SIG-M5 treated with dmso at 0.1 percent for 504 hours (cell line): Measurements from ENCODE around the gene OR2A12.
"Not testable (repeated sequence)": the region's sequence is repeated elsewhere in the genome, so short reads cannot be mapped to it uniquely, and the experiment has no call there.

ENCODE experiments used
- DNase-seq: peaks from one replicate; lab custom pipeline; 2025; ENCODE audit not compliant: unreplicated experiment; lab: John Stamatoyannopoulos, UW

The OR2A12 gene

GRCh38 chr7:144085978-144086377 lies at the start of gene OR2A12:
TSS of gene OR2A12 (plus strand) at chr7:144086278. CDS start at chr7:144095108, 8,830 bp downstream.
- DNase-seq, result no peak

GRCh38 chr7:144036302-144036885 lies 49.7 kb upstream of the OR2A12 start:
- DNase-seq, result no peak

GRCh38 chr7:144037414-144038035 lies 48.6 kb upstream of the OR2A12 start:
- DNase-seq, result no peak

GRCh38 chr7:144038887-144039286 lies 47.2 kb upstream of the OR2A12 start:
- no peak for DNase-seq

- DNase-seq, result no peak
Observed at GRCh38 chr7:144048648-144049047, 37.4 kb upstream of the OR2A12 start, which contains the start of gene OR2A5. TSS of gene OR2A5 (plus strand) at chr7:144048948. CDS start at chr7:144050402, 1,454 bp downstream.

GRCh38 chr7:144049491-144049890 lies 36.6 kb upstream of the OR2A12 start:
- DNase-seq, result no peak

GRCh38 chr7:144050093-144050492 lies 36.0 kb upstream of the OR2A12 start:
- DNase-seq, result no peak

- DNase-seq, result not testable (repeated sequence)
Observed at GRCh38 chr7:144050884-144051283, 35.2 kb upstream of the OR2A12 start.

- DNase-seq, result no peak
Observed at GRCh38 chr7:144057954-144058353, 28.1 kb upstream of the OR2A12 start.

- no peak for DNase-seq
Observed at GRCh38 chr7:144063710-144064109, 22.4 kb upstream of the OR2A12 start.

- no peak for DNase-seq
Observed at GRCh38 chr7:144069511-144069910, 16.6 kb upstream of the OR2A12 start, which contains the start of gene OR2A25. TSS of gene OR2A25 (plus strand) at chr7:144069811. CDS start at chr7:144074220, 4,409 bp downstream.

GRCh38 chr7:144069953-144070352 lies 16.1 kb upstream of the OR2A12 start:
- DNase-seq, result no peak

GRCh38 chr7:144074374-144074773 lies 11.7 kb upstream of the OR2A12 start:
- no peak for DNase-seq

GRCh38 chr7:144086730-144087129 lies 652 bp downstream of the OR2A12 start:
- no peak for DNase-seq

- no peak for DNase-seq
Observed at GRCh38 chr7:144087230-144087629, 1.2 kb downstream of the OR2A12 start.

- DNase-seq, result no peak
Observed at GRCh38 chr7:144090667-144091066, 4.6 kb downstream of the OR2A12 start.

GRCh38 chr7:144098776-144099175 lies 12.7 kb downstream of the OR2A12 start:
- no peak for DNase-seq

GRCh38 chr7:144100607-144101006 lies 14.5 kb downstream of the OR2A12 start:
- no peak for DNase-seq

GRCh38 chr7:144102041-144102440 lies 16.0 kb downstream of the OR2A12 start:
- no peak for DNase-seq

GRCh38 chr7:144105211-144105610 lies 19.1 kb downstream of the OR2A12 start:
- no peak for DNase-seq

GRCh38 chr7:144109283-144109682 lies 23.2 kb downstream of the OR2A12 start, which contains the start of gene OR2A2:
TSS of gene OR2A2 (plus strand) at chr7:144109583. CDS start at chr7:144109583, 0 bp downstream.
- DNase-seq, result no peak

- DNase-seq, result no peak
Observed at GRCh38 chr7:144110272-144110671, 24.2 kb downstream of the OR2A12 start.

GRCh38 chr7:144113651-144114050 lies 27.6 kb downstream of the OR2A12 start:
- no peak for DNase-seq
